ENCODE data around the gene MBNL2.

The MBNL2 gene

DNA sequence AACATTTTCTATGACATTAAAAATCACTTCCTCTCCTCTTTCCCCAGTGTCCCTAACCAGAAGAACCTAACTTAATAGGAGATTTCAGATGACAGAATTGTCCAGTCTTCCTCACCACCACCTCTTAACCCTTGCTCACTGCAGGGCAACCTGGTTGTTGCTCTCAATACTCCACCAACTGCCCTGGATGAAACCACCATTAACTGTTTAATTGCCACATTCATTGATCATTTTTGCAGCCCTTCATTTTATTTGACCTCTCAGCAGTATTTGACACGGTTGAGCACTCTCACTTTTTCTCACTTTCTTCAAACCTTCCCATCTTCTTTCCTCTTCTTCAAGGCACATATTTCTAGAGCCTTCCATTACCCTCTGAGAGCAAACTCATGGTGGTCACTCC is 84.0 kb downstream of the MBNL2 start:
- DNase-seq, result no peak

DNA sequence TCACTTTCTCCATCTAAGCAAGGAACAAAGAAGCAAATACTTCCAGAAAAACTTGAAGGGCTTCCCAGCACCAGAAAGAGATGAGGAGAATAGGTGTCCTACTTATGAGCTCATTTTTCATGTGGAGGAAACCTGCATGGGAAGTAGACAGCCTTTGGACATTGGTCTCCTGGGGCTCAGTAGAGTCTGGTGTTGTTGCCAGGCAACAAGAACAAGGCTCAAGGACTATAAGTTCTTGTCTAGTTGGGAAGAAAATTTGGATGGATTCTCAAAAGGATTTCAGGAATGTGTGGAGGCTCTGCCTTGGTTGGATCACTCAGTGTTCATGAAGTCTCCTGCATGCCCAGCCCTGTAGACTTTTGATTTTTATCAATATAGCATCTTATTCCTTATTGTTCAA is 84.5 kb downstream of the MBNL2 start:
- DNase-seq, result no peak

DNA sequence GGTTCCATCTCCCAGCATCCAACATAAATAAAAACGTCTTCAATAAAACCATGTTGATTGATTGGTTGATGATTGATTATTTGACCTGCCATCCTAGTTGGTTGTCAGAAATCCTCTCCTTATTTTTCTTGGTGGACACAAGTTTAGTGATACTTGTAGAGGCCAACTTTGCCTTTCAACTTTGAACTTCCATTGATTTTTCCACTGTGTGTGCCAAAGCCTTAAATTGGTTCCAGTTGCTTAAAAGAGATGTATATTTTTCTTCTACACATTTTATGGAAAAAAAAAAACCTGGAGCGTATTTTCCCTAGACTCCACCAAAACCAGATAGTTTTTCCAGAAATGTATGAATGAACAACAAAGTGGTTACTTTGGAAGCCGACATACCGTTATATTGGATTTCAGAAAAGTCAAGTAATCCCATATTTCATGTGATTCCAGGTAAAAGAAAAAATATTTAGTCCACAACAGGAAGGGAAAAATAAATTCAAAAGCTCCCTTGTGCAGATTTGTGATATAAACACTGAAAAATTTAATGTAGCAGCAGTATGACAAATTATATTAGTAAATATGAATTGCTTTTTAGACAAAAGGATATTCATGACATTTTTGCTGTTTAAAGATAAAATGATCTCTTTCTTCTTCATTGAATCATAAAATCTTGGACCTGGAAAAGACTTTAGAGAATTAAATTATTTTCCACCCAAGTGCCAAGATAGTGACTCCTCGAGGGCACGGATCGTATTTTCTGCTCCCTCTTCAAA is 85.2 kb downstream of the MBNL2 start:
- no peak for DNase-seq

DNA sequence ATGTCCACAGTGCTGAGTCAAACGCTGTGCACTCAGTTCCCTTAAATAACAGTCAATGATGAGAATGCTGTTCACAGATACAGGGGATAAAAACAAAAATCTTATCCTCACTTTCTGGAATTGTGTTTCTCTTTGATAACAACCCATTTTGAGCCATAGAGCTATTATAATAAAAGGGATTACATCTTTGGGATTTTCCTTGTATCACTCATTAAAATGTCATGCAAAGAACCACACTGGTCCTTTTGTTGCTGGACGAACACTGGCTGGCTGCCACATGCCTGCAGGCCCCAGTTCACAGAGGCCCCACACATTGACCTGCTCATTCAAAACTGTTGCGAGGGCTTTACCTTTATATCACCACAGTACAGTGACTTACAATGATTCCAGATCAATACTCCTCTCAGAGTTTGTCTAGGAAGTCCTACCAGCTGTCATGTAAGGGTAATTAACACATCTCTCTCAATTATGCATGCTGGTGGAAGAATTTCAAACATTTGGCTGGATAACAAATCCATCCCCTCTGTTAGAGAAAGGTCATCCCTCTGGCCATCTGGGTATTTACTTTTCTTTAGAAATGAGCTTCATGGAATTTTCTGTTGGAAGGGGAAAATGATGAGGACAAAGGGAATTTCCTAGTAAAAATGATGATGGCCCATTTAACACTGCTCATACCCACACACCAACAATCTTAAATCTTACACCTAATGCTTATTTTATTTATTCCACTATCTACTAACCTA is 85.9 kb downstream of the MBNL2 start:
- no peak for DNase-seq

DNA sequence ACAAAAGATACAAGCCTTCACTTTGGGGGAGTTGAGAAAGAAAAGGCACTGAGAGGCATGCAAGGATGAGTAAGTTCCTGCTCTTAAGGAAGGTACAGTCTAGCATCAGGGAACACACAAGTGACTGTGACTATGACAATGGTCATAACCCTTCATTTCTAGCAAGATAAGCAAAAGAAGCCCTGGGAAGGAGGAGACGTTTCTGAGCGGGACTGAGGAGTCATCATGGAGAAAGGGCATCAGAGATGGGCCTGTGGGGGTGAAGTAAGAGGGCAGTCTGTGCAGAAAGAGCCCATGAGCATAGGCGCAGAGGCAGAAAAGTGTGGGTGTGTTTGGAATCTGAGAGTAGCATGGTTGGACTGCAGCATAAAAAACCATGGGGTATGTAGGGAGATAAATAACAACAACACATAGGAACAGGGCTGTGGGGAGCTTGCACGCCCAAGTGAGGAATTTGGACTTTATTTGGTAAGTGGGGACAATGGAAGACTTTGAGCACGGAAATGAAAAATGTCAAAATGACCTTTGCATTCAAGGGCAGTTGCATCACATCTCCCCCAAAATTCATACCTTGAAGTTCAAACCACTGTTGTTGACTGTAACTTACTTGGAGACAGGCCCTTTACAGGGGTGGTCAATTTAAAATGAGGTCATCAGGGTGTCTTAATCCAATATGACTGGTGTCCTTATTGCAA is 86.7 kb downstream of the MBNL2 start:
- no peak for DNase-seq

DNA sequence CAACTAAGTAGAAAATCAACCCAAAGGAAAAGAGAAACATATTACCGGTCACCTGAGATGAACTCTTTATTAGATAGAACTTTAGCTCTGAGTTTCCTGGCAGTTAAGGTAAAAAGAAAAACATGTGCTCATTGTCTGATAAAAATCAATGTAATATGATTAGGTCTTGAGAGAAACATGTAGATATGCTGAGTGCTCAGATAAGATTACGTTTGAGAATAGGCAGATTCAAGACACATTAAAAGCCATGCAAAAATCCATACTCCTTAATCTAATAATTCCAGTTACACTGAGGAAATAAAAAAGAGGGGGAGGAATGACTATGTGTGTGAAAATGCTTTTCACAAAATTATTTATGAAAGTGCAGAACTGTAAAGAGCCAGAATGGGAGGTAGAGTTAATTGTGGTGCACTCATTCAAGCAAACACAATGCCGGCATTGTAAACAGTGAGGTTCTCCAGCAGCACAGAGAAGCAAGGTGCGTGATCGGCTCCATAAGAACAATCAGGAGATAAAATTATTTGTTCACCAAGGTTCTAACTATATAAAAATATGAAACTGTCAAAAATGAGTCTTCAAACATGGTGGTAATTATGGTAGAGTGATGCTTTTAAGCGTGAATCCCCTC is 88.8 kb downstream of the MBNL2 start:
- DNase-seq, result no peak

DNA sequence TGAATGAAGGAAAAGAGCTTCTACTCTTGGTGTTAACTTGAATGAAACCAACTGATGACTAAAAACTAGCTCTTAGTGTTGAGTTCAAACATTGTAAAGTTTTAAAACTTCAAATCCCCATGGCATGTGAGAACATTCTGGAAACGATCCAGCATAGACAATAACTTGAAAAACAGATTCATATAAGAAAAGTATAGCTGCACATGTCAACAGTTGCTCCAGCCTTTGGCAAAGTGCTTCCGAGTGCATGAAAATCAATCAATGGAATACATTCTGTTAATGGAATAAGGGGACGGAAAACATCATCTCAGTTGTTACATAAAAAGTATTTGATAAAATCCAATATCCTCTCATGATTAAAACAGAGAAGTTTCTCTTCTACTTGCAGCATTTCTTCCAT is 89.8 kb downstream of the MBNL2 start:
- no peak for DNase-seq

DNA sequence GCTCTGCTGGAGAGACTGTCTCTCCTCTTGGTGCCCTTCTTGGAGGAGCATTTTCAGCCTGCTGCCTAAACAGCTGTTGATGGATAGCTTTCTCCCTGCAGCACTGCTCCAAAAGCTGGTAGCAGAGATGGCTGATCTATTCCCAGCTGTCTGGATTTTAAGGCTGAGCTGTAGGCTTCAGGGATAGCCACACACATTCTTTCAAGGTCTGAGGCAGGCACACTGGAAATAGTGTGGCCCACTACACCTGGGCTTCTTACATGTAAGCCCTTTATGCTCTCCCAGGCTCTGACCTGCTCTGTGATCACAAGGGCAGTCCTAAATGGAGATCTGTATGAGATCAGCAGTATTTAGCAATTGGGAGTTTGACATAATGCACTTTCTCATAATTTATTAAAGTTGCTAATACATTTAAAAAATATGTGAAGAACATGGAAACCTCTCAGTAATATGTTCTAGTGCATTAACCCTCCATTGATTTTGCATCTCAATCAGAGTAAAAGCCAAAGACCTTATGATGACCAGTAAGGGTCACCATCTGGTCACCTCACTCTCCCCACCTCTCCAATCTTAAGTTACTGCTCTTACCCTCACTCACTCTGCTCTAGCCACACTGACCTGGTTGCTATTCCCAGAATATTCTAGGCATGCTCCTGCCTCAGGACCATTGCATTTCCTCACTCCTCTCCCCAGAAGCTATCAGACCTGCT is 91.6 kb downstream of the MBNL2 start:
- DNase-seq, result no peak

DNA sequence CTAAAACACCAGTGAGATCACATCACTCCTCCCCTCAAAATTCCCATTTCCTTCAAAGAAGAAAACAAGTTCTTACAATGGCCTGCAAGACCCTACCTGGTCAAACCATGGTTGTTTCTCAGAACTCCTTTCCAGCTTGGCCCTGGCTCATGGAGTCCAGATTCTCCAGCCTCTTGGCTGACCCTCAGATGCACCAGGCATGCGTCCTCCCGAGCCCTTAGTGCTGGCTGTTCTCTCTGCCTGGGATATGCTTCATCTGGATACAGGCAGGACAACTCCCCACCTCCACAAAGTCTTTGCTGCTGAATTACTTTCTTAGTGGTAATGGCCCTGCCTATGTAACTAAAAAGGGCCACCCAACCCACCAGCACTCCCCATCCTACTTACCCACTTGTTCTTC is 94.3 kb downstream of the MBNL2 start:
- no peak for DNase-seq

DNA sequence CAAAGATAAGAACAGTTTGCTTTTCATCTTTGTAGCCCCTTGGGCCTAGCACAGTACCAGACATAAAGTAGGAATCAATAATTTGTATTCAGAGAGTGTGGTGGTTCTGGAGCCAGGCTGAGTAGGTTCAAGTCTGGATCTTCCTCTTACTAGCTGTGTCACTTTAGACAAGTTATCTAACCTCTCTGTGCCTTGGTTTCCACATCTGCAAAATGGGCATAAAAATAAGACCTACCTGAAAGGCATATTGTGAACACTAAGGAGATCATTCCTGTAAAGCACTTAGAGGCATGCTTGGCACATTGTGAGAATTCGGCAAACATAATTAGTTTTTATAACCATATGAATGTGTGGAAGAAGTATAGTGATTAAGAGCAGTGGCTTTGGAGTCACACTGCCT is 95.8 kb downstream of the MBNL2 start:
- DNase-seq, result no peak

DNA sequence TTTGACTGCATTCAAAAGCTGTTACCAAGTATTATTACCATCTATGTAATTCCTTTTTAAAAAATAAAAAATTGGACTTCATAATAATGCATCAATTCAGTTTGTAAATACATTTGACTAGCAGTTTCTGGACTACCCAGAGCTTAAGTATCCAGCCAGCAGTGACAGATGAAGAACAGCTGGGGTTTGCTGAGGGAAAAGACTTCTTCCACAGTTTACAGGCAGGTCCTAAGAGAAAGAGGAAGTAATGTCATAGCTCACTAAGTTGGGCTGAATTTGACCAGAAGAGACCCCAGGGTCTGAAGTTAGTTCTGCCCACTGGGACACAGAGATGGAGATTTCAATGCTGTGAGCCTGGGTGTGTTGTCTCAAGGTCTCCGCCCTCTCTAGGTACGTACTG is 96.4 kb downstream of the MBNL2 start:
- no peak for DNase-seq

DNA sequence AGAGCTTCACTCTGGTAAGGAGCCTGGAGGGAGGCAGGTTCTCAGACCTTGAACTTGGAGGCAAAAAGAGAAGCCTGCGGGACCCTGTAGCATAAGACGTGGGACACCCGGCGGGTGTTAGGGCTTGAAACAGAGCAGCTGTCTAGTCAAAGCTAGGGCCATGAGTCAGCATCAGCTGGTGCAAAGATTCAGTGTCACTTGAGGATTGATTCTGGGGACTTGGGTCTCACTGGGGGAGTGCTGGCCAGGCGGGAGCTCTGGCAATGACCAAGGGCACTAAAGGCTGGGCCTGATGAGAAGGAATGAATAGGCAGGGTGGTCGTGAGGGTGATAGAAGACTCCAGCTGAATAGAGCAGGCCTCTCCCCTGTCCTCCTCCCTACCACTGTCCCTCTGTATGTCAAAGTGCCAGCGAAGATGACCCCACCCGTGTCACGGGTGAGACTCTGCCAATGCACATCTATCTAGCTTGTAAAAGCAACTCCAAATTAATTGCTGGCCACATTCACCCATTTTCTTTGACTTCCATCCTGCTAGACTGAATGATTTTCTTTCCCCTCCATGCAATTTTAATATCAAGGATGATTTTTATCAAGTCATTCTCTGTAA is 97.1 kb downstream of the MBNL2 start:
- no peak for DNase-seq

DNA sequence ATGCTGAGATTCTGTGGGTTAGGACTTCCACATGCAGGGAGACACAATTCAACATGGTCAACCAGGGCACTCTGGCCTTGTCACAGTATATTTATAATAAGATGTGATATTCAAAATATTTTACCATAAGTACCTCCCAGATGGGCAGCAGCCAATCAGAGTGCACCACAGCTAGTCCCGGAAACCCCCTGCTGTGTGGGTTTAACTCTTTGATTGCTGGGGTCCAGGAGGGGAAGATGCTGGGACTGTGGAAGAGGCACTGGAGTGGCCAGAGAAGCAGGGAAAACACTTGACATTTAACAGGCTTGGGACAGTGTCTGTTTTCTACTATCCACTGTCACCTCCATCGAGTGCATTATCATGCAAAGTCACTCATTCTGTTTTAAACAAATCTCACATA is 99.0 kb downstream of the MBNL2 start:
- DNase-seq, result no peak

DNA sequence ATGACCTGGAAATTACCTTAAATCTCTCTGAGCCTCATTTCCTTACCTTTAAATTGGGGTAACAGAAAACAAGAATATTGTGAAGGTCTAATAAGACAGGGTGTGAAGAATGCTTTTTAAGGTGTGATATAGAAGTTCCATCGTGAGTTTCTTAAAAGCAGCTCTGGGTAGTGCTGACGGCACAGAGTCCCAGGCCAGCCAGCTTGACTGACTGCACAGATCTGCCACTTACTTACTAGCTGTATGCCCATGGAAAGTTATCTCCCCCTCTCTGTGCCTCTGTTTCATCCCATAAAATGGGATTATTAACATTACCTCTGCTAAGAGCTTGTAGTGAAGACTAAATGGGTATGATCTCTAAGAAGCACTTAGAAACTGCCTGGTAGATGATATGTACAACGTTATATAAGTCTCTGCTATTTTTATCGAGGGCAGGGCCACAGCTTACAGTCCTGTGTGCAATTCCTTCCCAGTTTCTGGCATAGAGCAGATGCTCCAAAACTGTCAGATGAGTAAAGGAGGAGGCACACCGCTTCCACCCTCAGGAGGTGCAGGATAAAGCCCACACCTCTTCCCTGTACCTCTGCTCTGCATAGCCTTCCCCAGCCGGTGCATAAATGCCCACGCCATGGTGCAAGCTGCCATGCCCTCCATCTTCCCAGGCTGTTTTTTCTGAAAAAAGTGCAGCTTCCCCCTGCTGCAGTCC is 99.6 kb downstream of the MBNL2 start:
- no peak for DNase-seq

DNA sequence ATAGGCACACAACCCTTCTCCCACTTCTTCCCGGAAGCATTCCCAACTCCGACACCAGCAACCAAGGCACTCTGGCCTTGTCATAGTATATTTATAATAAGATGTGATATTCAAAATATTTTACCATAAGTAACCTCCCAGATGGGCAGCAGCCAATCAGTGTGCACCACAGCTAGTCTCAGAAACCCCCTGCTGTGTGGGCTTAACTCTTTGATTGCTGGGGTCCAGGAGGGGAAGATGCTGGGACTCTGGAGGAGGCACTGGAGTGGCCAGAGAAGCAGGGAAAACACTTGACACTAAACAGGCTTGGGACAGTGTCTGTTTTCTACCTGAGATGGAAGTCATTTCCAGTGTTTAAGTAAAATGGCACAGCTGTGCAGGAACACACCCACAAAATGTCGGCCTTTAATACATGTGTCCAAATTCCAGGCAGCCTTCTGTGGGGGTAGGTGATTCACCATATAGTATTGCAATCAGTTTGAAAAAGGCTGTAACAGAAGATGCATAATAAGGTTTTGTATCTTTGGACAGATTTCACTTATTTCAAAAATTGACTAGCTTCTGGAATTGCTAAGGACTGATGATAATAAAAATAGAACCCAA is 100.7 kb downstream of the MBNL2 start:
- no peak for DNase-seq

DNA sequence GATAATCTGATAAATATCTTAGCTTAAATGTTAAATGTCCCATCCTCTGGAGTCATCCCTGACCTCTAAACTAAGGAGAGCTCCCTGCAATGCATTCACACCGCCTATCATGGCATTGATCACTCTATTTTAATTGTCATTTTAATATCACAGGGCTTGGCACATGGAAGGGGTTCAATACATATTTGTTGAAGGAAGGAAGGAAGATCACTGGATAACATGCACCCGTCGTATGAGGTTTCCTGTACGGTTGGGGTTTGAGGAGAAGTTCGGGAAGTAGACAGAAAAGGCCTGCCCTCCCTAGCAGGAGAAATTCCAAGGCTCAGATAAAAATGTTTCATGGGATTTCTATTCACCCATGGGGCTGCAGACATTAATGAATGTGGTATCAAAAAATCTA is 102.0 kb downstream of the MBNL2 start:
- no peak for DNase-seq

DNA sequence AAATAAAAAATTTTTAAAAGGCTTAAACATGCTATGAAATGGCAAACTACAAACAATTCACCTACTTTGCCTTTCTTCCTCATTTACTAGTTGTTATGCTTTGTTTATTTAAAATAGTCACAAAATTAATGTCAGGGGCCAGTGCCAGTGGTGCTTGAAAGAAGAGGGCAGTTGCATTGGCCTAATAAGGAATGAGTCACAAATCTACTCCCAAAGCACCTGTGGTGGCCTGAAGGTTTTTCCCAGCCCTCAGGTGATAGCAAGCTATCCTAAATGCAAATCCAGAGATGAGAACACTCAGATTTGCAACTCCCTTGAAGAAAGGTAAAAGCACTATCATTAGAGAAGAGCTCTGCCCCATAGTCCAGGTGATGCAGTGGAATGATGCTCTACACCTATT is 103.6 kb downstream of the MBNL2 start:
- no peak for DNase-seq

DNA sequence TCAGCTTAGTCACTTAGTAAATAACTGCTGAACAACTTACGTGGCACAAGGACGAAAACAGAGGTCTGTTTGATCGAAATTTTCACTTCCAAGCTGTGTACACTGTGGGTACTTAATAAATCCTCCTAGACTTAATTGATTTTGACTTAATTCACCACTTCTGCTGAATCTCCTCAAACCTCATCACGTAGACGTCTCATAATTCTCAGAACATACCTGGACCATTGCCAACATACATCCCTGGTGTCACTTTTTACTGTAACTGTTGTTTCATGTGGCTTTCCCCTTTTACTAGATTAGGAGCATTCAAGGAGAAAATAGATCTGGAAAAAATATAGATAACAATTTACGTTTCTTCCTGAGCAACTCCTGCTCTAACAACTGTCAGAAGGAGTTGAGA is 105.0 kb downstream of the MBNL2 start:
- DNase-seq, result no peak

DNA sequence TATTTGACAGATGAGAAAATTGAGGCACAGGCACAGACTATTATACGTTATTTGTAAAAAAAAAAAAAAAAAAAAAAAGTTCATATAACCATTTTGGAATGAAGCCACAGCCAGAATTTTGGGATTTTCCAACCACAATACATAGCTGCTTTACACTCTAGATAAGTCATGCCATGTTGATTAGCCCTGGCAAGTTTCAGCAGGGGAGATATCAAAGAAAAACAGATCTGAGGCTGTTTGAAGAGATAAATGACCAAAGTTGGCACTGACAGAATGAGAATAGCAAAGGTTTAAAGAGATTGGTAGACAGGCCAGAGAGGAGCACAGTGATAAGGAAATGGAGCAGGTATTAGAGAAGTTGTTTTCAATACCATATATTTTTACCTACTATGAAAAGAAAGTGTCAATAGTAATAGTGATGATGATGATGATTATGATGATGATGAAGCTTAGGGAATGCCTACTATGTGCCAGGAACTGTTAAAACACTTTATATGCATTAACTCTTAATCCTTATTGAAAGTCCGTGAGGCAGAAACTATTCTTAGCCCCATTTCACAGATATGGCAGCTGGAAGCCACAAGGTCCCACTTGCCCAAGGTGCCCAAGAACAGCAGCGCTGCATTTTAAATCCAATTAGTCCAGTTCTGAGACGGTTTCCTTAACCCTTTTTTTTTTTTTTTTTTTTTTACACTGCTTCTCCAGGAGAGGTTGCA is 105.5 kb downstream of the MBNL2 start:
- no peak for DNase-seq

DNA sequence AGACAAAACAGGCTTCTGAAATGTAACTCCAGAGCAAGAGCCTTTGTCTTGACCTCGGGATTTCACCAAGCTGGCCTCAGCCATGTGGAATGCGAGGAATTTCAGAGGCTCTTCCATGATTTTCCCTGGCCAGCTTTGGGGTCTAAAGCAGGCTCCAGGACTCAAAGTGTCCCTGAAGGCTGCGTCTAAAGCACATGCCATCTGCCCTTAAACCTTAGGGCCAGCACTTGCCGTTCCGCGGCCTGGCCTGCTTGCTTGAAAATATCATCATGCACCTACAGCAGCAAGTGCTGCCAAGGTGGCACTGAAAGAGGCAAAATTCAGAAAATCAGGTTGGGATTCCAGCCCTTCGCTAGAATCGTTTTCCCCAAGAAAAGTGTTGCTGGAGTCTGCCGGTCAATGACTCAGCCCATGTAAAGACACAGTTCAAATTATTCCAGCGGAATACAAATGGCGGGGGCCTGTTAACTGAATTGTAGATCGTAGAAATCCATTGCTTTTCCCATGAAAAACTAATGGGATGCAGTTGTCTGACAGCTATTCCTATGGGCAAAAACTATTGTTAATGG is 106.2 kb downstream of the MBNL2 start:
- no peak for DNase-seq
